GM23338 (cell line): ENCODE data around the gene INPP5D. TPM values are rescaled to one million over a fixed set of nuclear protein-coding genes. Genes with fewer than 3 reads are reported as not detected.

Source experiments
- ATAC-seq: fragments of 200-7000 bp; cut with Tn5 transposase; 3 replicates; pipeline ENCODE4 v1.9.1; 2020
- DNase-seq: peaks from one replicate; pipeline ENCODE4 v3.0.0-alpha.2; 2015; ENCODE audit warnings: low spot score
- H2AFZ ChIP-seq: fragments of 200-600 bp; sonication (generic); 2 replicates; pipeline ENCODE4 v1.8.0; 2016; ENCODE audit warnings: antibody characterized with exemption, mild to moderate bottlenecking, moderate library complexity
- H3F3A ChIP-seq: fragments of 200-600 bp; sonication (generic); replicated peaks from 2 replicates; pipeline ENCODE4 v1.8.0; 2017; ENCODE audit warnings: antibody characterized with exemption, mixed run types, low read depth
- H3K27ac ChIP-seq: fragments of 200-600 bp; sonication (generic); 2 replicates; pipeline ENCODE4 v1.6.1; 2016; ENCODE audit warnings: low read depth
- H3K27me3 ChIP-seq: fragments of 200-600 bp; sonication (generic); 2 replicates; pipeline ENCODE4 v1.8.0; 2016; ENCODE audit warnings: mild to moderate bottlenecking, mixed run types, moderate library complexity; ENCODE audit not compliant: insufficient read depth
- H3K36me3 ChIP-seq: fragments of 200-600 bp; sonication (generic); 2 replicates; pipeline ENCODE4 v1.8.0; 2016; ENCODE audit warnings: mild to moderate bottlenecking; ENCODE audit not compliant: insufficient read depth
- H3K4me1 ChIP-seq: fragments of 200-600 bp; sonication (generic); 2 replicates; pipeline ENCODE4 v1.8.0; 2016; ENCODE audit warnings: mild to moderate bottlenecking, moderate library complexity; ENCODE audit not compliant: insufficient read depth
- H3K4me2 ChIP-seq: fragments of 200-600 bp; sonication (generic); 2 replicates; pipeline ENCODE4 v1.7.1; 2017; ENCODE audit warnings: mixed run types
- H3K4me3 ChIP-seq: fragments of 200-600 bp; sonication (generic); 2 replicates; pipeline ENCODE4 v1.6.1; 2016; ENCODE audit warnings: mixed run types
- H3K79me2 ChIP-seq: fragments of 200-600 bp; sonication (generic); replicated peaks from 2 replicates; pipeline ENCODE4 v1.8.0; 2017; ENCODE audit warnings: mild to moderate bottlenecking; ENCODE audit not compliant: insufficient read depth
- H3K9me2 ChIP-seq: fragments of 200-600 bp; sonication (generic); 2 replicates; pipeline ENCODE4 v1.8.0; 2017; ENCODE audit not compliant: insufficient read depth
- H4K20me1 ChIP-seq: fragments of 200-600 bp; sonication (generic); replicated peaks from 2 replicates; pipeline ENCODE4 v1.8.0; 2017; ENCODE audit warnings: mild to moderate bottlenecking; ENCODE audit not compliant: insufficient read depth
- H3K27ac Mint-ChIP-seq: 2 replicates; pipeline ENCODE4 v1.8.0; 2020; ENCODE audit warnings: inconsistent platforms, mild to moderate bottlenecking, moderate library complexity, mixed read lengths
- H3K27me3 Mint-ChIP-seq: 3 replicates; pipeline ENCODE4 v1.8.0; 2022; ENCODE audit warnings: low read depth, mild to moderate bottlenecking, moderate library complexity, mixed read lengths, inconsistent platforms; ENCODE audit not compliant: insufficient read depth, poor library complexity
- H3K36me3 Mint-ChIP-seq: 3 replicates; pipeline ENCODE4 v1.8.0; 2021; ENCODE audit warnings: low read depth, mild to moderate bottlenecking, inconsistent platforms, moderate library complexity, mixed read lengths
- H3K4me1 Mint-ChIP-seq: 3 replicates; pipeline ENCODE4 v1.8.0; 2020; ENCODE audit warnings: mild to moderate bottlenecking, inconsistent platforms, mixed read lengths
- H3K4me3 Mint-ChIP-seq: 3 replicates; pipeline ENCODE4 v1.8.0; 2021; ENCODE audit warnings: moderate library complexity, mild to moderate bottlenecking, inconsistent platforms, mixed read lengths
- H3K9me3 Mint-ChIP-seq: 3 replicates; pipeline ENCODE4 v1.8.0; 2020; ENCODE audit warnings: moderate library complexity, mild to moderate bottlenecking, inconsistent platforms, mixed read lengths
- CREB1 ChIP-seq: fragments of 250-450 bp; sonication (Bioruptor Pico); IDR thresholded peaks from 2 replicates; pipeline ENCODE4 v1.5.0; 2020; ENCODE audit warnings: low read depth, mild to moderate bottlenecking, moderate library complexity
- EZH2 ChIP-seq: fragments of 200-600 bp; sonication (generic); IDR thresholded peaks from one replicate; pipeline ENCODE4 v1.8.0; 2017; ENCODE audit warnings: antibody characterized with exemption, mild to moderate bottlenecking, low read depth; ENCODE audit not compliant: unreplicated experiment
- EZH2phosphoT487 ChIP-seq: fragments of 200-600 bp; sonication (generic); IDR thresholded peaks from one replicate; pipeline ENCODE4 v1.8.1; 2018; ENCODE audit warnings: antibody characterized with exemption; ENCODE audit not compliant: unreplicated experiment
- JUNB ChIP-seq: IDR thresholded peaks from one replicate; pipeline ENCODE4 v1.6.1; 2016; ENCODE audit warnings: antibody characterized with exemption; ENCODE audit not compliant: unreplicated experiment
- NANOG ChIP-seq: IDR thresholded peaks from 2 replicates; pipeline ENCODE4 v1.6.1; 2016; ENCODE audit warnings: antibody characterized with exemption, borderline replicate concordance
- POLR2AphosphoS5 ChIP-seq: IDR thresholded peaks from 2 replicates; pipeline ENCODE4 v1.6.1; 2016; ENCODE audit warnings: antibody characterized with exemption, low read depth
- STAT1 ChIP-seq: IDR thresholded peaks from one replicate; pipeline ENCODE4 v1.6.1; 2016; ENCODE audit warnings: antibody characterized with exemption; ENCODE audit not compliant: unreplicated experiment
- ZNF114 ChIP-seq: fragments of 250-450 bp; sonication (Bioruptor Pico); IDR thresholded peaks from 2 replicates; pipeline ENCODE4 v1.5.0; 2020; ENCODE audit warnings: mild to moderate bottlenecking, moderate library complexity
- polyA plus RNA-seq: library from polyadenylated mRNA; unstranded; fragments of >200 nt; fragmentation: Nextera tagmentation; extraction: Ambion mirVana; gene quantifications from 2 replicates; pipeline ENCODE4 v1.2.1, GENCODE V29; 2016
- total RNA-seq: library from RNA; depleted of rRNA; stranded (reverse); fragments of >200 nt; shearing (Covaris generic); gene quantifications from 2 replicates; pipeline ENCODE4 v1.2.3, GENCODE V29; 2014
- TF ChIP-seq, protein P1 (sequence below), 2 experiments: fragments of 200-600 bp in 1 of 2; sonication (generic) in 1 of 2; conservative IDR thresholded peaks; 2 replicates each; pipeline versions ENCODE4 v1.5.1 to v1.6.1; 2016 to 2017; ENCODE audit warnings: antibody characterized with exemption in 2 of 2, low read depth in 2 of 2, mild to moderate bottlenecking in 2 of 2, moderate library complexity in 1 of 2
- TF ChIP-seq, protein P2 (sequence below): IDR thresholded peaks from 2 replicates; pipeline ENCODE4 v1.6.1; 2016; ENCODE audit warnings: antibody characterized with exemption
- TF ChIP-seq, protein P3 (sequence below): fragments of 250-450 bp; sonication (Bioruptor Pico); IDR thresholded peaks from 2 replicates; pipeline ENCODE4 v1.5.0; 2020; ENCODE audit warnings: mild to moderate bottlenecking, moderate library complexity

Gene INPP5D
- total and polyA plus RNA-seq, 2 experiments from 2014 or later, result 6.6 to 8.3 TPM

DNA sequence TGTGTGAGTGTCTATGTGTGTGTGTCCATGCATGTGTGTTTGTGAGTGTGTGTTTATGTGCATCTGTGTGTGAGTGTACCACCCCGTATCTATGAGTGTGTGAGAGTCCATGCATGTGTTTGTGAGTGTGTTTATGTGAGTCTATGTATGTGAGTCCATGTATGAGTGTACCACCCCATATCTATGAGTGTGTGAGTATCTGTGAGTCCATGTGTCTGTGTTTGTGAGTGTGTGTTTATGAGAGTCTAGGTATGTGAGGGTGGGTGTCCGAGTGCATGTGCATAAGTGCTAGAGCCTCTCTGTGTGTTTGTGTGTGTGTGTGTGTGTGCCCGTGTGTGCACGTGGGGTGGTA, 105.4 kb downstream of the INPP5D start:
- H3K4me3 Mint-ChIP-seq, result no peak overlapping the region
- Histone ChIP-seq H3K4me3 (no peak overlapping the region), H3K36me3 (no peaks in the 10 kb centered on the region), H3F3A (no peaks in the 10 kb centered on the region), H3K79me2 (no peaks in the 10 kb centered on the region), H4K20me1 (no peaks in the 10 kb centered on the region), H3K4me2 (no peak overlapping the region), H2AFZ (no peak overlapping the region), H3K9me2 (no peaks in the 10 kb centered on the region), H3K27me3 (no peaks in the 10 kb centered on the region), H3K4me1 (peaks cover 16% of the 10 kb centered on the region), H3K27ac (no peak overlapping the region)
- peaks cover 6% of the 10 kb centered on the region for H3K27me3 Mint-ChIP-seq
- ATAC-seq (no peak), DNase-seq (no peak)
- H3K9me3 Mint-ChIP-seq, result no peaks in the 10 kb centered on the region
- TF ChIP-seq, protein P1, sequence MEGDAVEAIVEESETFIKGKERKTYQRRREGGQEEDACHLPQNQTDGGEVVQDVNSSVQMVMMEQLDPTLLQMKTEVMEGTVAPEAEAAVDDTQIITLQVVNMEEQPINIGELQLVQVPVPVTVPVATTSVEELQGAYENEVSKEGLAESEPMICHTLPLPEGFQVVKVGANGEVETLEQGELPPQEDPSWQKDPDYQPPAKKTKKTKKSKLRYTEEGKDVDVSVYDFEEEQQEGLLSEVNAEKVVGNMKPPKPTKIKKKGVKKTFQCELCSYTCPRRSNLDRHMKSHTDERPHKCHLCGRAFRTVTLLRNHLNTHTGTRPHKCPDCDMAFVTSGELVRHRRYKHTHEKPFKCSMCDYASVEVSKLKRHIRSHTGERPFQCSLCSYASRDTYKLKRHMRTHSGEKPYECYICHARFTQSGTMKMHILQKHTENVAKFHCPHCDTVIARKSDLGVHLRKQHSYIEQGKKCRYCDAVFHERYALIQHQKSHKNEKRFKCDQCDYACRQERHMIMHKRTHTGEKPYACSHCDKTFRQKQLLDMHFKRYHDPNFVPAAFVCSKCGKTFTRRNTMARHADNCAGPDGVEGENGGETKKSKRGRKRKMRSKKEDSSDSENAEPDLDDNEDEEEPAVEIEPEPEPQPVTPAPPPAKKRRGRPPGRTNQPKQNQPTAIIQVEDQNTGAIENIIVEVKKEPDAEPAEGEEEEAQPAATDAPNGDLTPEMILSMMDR (conservative IDR thresholded peaks at IDR 0.05; ENCODE audit: low read depth in 2 of 2), result no peak
- no peak for TF ChIP-seq EZH2
- TF ChIP-seq JUNB, result no peak
- TF ChIP-seq, protein P2, sequence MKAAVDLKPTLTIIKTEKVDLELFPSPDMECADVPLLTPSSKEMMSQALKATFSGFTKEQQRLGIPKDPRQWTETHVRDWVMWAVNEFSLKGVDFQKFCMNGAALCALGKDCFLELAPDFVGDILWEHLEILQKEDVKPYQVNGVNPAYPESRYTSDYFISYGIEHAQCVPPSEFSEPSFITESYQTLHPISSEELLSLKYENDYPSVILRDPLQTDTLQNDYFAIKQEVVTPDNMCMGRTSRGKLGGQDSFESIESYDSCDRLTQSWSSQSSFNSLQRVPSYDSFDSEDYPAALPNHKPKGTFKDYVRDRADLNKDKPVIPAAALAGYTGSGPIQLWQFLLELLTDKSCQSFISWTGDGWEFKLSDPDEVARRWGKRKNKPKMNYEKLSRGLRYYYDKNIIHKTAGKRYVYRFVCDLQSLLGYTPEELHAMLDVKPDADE, result no peak
- no peak for TF ChIP-seq STAT1
- no peak for TF ChIP-seq POLR2AphosphoS5
- TF ChIP-seq ZNF114 (CRISPR knock-in tag), result no peak
- peaks cover 13% of the 10 kb centered on the region for H3K4me1 Mint-ChIP-seq
- H3K36me3 Mint-ChIP-seq, result peaks cover 8% of the 10 kb centered on the region; the same call in 1 of the 3 replicates
- no peak overlapping the region for H3K27ac Mint-ChIP-seq

DNA sequence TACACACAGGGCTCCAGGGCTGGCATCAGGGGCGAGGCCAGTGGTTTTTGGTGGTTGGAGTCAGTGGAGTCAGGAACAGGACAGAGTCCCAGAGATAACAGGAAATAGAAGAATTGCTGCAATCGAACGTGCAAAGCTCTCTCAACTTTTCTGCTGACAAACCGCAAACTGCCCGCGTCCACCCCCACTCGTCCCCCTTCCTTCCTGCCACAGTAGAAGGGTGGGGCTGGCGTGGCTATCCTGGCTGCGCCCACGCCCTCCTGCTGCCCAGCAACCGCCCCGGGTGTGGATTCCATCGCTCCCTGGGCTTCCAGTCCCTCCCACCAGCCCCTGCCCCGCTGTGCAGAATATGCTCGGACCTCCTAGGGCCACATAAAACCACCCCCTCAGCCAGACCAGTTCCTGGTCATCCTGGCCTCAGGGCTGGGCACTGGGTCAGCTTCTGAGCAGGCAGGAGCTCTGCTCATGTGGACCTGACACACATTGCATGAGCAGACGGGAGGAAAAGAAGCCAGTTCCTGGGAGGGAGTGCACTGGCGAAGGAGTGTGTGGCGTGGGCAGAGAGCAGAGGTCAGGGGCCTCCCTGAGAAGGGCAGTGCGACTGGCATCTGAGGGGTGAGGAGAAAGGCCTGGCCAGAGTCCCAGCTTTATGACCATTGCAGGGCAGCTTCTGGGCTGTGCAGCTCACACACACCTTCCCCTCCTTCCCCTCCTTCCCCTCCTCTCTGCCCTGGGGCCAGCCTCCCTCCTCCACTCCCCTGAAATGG, 105.9 kb downstream of the INPP5D start:
- H2AFZ ChIP-seq, result no peak overlapping the region
- Mint-ChIP-seq H3K4me3 (no peak overlapping the region), H3K9me3 (no peaks in the 10 kb centered on the region), H3K4me1 (peaks cover 13% of the 10 kb centered on the region), H3K36me3 (peaks cover 11% of the 10 kb centered on the region; the same call in 2 of the 3 replicates), H3K27me3 (peaks cover 6% of the 10 kb centered on the region), H3K27ac (no peak overlapping the region)
- DNase-seq (no peak), ATAC-seq (no peak)
- H3K4me3 ChIP-seq, result no peak overlapping the region
- H4K20me1 ChIP-seq, result no peaks in the 10 kb centered on the region
- peaks cover 16% of the 10 kb centered on the region for H3K4me1 ChIP-seq
- no peak overlapping the region for H3K4me2 ChIP-seq
- no peak overlapping the region for H3K27ac ChIP-seq
- H3K27me3 ChIP-seq, result no peaks in the 10 kb centered on the region
- no peaks in the 10 kb centered on the region for H3K36me3 ChIP-seq
- no peaks in the 10 kb centered on the region for H3K79me2 ChIP-seq
- no peaks in the 10 kb centered on the region for H3K9me2 ChIP-seq
- no peaks in the 10 kb centered on the region for H3F3A ChIP-seq
- no peak for TF ChIP-seq JUNB
- TF ChIP-seq CREB1, result no peak
- no peak for TF ChIP-seq EZH2
- TF ChIP-seq, protein P3, sequence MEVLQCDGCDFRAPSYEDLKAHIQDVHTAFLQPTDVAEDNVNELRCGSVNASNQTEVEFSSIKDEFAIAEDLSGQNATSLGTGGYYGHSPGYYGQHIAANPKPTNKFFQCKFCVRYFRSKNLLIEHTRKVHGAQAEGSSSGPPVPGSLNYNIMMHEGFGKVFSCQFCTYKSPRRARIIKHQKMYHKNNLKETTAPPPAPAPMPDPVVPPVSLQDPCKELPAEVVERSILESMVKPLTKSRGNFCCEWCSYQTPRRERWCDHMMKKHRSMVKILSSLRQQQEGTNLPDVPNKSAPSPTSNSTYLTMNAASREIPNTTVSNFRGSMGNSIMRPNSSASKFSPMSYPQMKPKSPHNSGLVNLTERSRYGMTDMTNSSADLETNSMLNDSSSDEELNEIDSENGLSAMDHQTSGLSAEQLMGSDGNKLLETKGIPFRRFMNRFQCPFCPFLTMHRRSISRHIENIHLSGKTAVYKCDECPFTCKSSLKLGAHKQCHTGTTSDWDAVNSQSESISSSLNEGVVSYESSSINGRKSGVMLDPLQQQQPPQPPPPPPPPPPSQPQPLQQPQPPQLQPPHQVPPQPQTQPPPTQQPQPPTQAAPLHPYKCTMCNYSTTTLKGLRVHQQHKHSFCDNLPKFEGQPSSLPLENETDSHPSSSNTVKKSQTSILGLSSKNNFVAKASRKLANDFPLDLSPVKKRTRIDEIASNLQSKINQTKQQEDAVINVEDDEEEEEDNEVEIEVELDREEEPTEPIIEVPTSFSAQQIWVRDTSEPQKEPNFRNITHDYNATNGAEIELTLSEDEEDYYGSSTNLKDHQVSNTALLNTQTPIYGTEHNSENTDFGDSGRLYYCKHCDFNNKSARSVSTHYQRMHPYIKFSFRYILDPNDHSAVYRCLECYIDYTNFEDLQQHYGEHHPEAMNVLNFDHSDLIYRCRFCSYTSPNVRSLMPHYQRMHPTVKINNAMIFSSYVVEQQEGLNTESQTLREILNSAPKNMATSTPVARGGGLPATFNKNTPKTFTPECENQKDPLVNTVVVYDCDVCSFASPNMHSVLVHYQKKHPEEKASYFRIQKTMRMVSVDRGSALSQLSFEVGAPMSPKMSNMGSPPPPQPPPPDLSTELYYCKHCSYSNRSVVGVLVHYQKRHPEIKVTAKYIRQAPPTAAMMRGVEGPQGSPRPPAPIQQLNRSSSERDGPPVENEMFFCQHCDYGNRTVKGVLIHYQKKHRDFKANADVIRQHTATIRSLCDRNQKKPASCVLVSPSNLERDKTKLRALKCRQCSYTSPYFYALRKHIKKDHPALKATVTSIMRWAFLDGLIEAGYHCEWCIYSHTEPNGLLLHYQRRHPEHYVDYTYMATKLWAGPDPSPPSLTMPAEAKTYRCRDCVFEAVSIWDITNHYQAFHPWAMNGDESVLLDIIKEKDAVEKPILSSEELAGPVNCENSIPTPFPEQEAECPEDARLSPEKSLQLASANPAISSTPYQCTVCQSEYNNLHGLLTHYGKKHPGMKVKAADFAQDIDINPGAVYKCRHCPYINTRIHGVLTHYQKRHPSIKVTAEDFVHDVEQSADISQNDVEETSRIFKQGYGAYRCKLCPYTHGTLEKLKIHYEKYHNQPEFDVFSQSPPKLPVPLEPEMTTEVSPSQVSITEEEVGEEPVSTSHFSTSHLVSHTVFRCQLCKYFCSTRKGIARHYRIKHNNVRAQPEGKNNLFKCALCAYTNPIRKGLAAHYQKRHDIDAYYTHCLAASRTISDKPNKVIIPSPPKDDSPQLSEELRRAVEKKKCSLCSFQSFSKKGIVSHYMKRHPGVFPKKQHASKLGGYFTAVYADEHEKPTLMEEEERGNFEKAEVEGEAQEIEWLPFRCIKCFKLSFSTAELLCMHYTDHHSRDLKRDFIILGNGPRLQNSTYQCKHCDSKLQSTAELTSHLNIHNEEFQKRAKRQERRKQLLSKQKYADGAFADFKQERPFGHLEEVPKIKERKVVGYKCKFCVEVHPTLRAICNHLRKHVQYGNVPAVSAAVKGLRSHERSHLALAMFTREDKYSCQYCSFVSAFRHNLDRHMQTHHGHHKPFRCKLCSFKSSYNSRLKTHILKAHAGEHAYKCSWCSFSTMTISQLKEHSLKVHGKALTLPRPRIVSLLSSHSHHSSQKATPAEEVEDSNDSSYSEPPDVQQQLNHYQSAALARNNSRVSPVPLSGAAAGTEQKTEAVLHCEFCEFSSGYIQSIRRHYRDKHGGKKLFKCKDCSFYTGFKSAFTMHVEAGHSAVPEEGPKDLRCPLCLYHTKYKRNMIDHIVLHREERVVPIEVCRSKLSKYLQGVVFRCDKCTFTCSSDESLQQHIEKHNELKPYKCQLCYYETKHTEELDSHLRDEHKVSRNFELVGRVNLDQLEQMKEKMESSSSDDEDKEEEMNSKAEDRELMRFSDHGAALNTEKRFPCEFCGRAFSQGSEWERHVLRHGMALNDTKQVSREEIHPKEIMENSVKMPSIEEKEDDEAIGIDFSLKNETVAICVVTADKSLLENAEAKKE, result no peak
- no peak for TF ChIP-seq EZH2phosphoT487
- TF ChIP-seq POLR2AphosphoS5, result no peak
- no peak for TF ChIP-seq STAT1
- no peak for TF ChIP-seq NANOG
